CMK (cell line): ENCODE data around the gene JSRP1.

Experiments
- DNase-seq: peaks from one replicate; pipeline ENCODE4 v3.0.0-alpha.2; 2010; ENCODE audit warnings: low read depth

JSRP1 gene

GRCh38 chr19:2266183-2266993 lies 10.2 kb upstream of the JSRP1 start:
- DNase-seq, result no peak

DNA sequence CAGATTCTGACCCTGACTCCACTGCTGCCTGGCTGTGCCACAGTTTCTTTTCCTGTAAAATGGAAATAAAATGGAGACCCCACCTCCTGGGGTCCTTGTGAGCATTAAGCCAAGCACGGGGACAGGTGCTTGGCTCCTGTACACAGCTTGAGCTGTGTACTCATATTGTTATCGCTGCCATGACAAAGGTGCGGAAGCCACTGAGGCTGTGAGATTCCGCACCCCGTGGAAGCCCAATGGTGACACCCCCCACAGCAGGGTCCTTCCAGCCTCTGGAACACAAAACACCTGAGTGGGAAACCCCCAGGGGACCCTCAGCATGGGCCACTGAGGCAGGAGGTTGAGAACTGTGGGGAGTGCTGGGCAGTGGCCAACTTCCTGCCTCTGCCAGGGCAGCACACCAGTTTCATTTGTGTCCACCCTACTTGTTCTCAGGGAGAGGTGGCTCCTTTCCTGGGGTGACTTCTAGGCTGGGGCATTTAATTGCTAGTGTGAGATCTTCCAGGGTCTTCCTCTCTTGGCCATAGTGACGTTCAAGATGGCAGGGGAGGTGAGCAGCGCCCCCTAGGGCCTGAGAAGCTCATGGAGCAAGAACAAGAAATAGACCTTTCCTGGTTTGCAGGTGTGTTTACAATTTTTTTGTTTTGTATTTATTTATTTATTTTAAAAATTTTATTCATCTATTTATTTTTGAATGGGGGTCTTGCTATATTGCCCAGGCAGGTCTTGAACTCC lies 5.4 kb upstream of the JSRP1 start:
- DNase-seq, result no peak

DNA sequence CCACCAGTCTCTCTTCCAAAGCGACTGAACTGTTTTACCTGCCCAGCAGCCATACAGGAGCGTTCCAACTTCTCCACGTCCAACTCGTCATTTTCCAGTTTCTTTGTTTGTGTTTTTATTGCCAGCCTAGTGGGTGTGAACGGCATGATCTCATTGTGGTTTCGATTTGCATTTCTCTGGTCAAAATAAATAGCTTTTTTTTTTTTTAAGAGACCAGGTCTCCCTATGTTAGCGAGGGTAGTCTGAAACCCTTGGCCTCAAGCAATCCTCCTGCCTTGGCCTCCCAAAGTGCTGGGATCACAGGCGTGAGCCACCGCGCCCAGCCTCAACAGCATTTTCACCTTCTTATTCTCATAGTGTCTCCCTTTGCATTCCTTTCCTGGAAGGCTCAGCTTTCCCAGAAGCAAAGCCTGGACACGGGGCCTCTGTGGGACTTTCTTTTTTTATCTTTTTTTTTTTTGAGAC lies 4.2 kb upstream of the JSRP1 start:
- no peak for DNase-seq

DNA sequence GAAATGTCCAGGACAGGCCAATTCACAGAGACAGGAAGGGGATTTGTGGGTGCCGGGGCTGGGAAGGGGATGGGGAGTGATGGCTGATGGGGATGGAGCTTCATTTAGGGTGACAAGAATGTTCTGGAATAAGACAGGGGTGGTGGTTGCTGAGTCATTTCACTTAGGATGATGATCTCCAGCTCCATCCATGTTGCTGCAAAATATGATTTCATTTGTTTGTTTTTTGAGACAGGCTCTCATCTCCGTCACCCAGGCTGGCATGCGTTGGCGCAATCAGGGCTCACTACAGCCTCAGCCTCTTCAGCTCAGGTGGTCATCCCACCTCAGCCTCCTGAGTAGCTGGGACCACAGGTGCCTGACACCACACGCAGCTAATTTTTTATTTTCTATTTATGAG lies 3.1 kb upstream of the JSRP1 start:
- no peak for DNase-seq

- no peak for DNase-seq
These were observed 938 bp downstream of the JSRP1 start for GRCh38 chr19:2255112-2255845.

DNA sequence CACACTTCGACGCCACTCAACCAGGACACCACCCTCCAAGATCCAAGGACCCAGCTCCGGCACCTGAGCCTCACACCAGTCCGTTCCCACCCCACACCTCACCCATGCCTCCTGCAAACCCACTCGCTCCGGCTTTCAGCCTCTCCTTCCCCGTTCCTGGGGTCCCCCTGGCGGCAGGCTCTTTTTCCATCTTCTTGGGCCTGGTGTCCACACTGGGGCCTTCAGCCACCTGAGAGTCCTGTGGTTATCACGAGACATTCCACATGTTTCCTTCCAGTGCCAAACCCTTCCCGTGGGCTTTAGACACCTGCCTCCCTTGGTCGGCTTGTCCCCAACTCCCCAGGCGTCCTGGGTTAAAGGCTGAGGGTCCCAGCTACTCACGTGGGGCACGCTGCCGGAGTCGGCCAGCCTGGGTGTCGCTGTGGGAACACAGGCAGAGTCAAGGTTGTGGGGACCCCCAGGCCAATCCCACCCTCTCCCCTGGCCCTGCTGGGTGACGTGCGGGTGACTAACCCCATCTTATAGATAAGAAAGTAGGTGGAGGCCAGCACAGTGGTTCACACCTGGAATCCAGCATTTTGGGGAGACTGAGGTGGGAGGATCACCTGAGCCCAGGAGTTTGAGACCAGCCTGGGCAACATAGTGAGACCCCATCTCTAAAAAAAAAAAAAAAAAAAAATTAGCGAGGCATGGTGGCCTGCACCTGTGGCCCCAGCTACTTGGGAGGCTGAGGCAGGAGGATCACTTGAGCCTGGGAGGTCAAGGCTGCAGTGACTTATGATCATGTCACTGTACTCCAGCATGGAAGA lies 1.9 kb downstream of the JSRP1 start:
- no peak for DNase-seq

DNA sequence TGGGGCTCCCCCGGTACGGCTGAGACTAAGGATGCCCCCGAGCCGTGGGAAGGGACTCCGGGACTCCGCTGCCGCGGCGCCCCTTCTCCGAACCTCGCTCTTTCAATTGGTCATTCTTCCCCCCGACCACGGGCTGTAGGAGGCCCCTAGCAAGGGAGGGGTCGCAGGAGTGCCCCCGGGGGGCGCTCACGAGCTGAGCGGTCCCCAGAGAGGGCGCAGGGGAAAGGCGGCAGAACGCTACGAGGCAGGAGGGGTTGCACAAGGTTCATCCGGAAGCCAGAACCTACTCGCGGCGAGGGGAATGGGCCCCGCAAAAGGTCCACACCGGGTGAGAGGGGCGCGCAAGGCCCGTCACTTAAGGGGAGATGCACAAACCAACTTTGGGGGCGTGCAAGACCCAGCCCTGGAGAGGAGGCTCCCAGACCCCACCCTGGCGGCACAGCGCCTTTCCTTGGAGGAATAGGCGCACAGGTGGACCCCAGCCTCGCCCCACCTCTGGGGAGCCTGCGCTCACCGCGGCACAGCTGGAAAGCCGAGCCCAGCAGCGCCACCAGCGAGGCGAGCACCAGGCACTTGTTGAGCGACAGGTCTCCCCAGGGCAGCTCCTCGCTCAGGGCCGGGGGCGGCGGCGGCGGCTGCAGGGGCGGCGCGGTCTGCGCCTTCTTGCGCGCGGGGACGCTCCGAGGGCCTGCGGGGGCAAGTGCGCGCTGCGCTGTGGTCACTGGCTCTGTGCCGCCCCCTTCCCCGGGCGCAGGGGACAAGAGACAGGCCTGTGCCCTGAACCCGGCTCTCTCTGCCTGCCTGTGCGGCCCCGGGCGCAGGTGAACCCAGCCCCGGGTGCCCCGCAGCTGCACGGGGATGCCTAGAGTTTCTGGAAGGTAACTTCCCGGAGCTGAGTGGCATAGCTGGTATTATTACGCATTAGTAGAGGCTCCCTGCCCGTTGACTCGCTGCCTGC lies 2.8 kb downstream of the JSRP1 start:
- no peak for DNase-seq

- no peak for DNase-seq
These were observed 3.5 kb downstream of the JSRP1 start for GRCh38 chr19:2252797-2253105.

DNA sequence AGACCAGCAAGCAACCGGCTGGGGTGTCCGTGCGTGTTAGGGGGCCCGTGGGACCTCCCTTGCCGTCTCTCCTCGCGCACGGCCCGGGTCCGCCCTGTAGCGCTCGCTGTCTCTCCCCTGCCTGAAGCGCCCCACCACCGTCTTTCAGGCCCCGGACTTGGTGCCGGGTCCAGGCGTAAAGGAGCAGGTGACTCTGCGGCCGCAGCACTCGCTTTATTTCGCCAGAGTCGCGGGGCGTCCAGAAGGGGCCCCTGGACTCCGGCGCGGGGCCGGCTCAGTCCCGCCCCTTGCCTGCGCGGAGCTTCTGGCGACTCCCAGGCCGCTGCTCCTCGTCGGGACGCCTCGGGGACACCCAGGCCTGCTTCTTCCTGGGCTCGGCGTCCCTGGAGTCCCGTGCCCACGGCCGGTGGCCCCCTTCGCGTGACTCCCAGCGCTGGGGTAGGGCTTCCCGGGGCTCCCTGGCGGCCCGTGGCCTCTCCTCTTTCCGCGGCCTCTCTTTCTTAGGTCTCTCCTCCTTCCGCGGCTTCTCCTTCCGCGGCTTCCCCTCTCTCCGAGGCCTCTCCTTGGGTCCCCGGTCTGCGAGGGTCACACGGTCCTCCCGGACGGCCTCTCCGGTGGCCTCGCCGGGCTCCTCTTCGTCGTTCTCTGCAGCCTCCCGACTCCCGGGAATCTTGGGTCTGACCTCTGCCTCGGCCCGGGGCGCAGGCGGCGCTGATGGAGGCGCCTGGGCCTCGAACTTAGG lies 4.0 kb downstream of the JSRP1 start:
- no peak for DNase-seq

GRCh38 chr19:2251106-2252054 lies 4.8 kb downstream of the JSRP1 start:
- no peak for DNase-seq

GRCh38 chr19:2250766-2251105 lies 5.5 kb downstream of the JSRP1 start:
- no peak for DNase-seq

GRCh38 chr19:2249880-2250765 lies 6.1 kb downstream of the JSRP1 start:
- no peak for DNase-seq

- no peak for DNase-seq
These were observed 7.0 kb downstream of the JSRP1 start, which contains the start of gene AMH for GRCh38 chr19:2249010-2249866. Gene AMH (plus strand): TSS chr19:2249323. CDS start chr19:2249333, 10 bp downstream.

GRCh38 chr19:2248136-2249009 lies 7.8 kb downstream of the JSRP1 start:
- DNase-seq, result no peak

DNA sequence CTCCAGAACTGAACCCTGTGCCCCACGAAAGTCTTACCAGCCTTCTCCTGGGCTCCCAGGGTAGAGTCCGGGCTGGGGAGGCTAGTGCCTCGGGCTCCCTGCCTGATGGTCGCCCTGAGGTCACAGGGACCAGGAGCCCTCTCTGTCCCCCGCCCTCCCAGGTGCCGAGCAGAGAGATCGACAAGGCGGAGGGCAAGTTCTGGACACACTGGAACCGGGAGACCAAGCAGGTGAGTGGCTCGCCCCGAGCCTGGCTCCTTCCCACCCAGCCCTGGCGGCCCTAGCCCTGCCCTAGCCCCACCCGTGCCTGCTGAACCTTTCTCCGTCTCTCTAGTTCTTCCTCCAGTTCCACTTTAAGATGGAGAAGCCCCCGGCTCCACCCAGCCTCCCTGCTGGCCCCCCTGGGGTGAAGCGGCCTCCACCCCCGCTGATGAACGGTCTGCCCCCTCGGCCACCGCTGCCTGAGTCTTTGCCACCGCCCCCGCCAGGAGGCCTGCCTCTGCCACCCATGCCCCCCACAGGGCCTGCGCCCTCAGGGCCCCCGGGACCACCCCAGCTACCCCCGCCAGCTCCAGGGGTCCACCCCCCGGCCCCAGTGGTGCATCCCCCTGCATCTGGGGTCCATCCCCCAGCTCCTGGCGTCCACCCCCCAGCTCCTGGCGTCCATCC lies 8.7 kb downstream of the JSRP1 start:
- DNase-seq, result no peak
